Endothelial cell of umbilical vein (primary cell): ENCODE results near the gene DBI.

Experiments used
- CTCF ChIP-seq, 2 donors: IDR thresholded peaks; 1 replicate in 1 of 2; 2 replicates in 1 of 2; pipeline ENCODE4 v1.5.1; 2011; ENCODE audit warnings: low read length in 2 of 2, mild to moderate bottlenecking in 2 of 2, moderate library complexity in 2 of 2, control low read depth in 1 of 2, inconsistent platforms in 1 of 2, low read depth in 1 of 2; ENCODE audit not compliant: insufficient read depth in 1 of 2; ENCODE audit errors: extremely low read depth in 1 of 2
- EZH2 ChIP-seq: IDR thresholded peaks from 2 replicates; pipeline ENCODE4 v1.6.1; 2012; ENCODE audit warnings: borderline replicate concordance, low read depth, mild to moderate bottlenecking, moderate library complexity, low read length, inconsistent platforms; ENCODE audit not compliant: severe bottlenecking
- GATA2 ChIP-seq: IDR thresholded peaks from 2 replicates; pipeline ENCODE4 v1.7.0; 2011; ENCODE audit warnings: low read depth, mild to moderate bottlenecking, moderate library complexity, mixed read lengths, low read length; ENCODE audit not compliant: insufficient read length, insufficient read depth
- JUN ChIP-seq: IDR thresholded peaks from 2 replicates; pipeline ENCODE4 v1.6.1; 2011; ENCODE audit warnings: borderline replicate concordance, low read depth; ENCODE audit not compliant: insufficient read length, insufficient read depth
- MAX ChIP-seq: IDR thresholded peaks from 2 replicates; pipeline ENCODE4 v1.6.1; 2011; ENCODE audit not compliant: insufficient read depth, insufficient read length
- MYC ChIP-seq: IDR thresholded peaks from one replicate; pipeline ENCODE4 v1.6.1; 2011; ENCODE audit warnings: mild to moderate bottlenecking, low read depth, low read length
- POLR2A ChIP-seq: IDR thresholded peaks from 2 replicates; pipeline ENCODE4 v1.6.1; 2012; ENCODE audit warnings: low read depth, mild to moderate bottlenecking, control low read depth, low read length
- POLR2AphosphoS5 ChIP-seq: IDR thresholded peaks from 2 replicates; pipeline ENCODE4 v1.6.1; 2012; ENCODE audit warnings: low read depth, mild to moderate bottlenecking, control low read depth, low read length, moderate library complexity; ENCODE audit not compliant: insufficient read depth

- TF ChIP-seq EZH2: no peak
- TF ChIP-seq CTCF (IDR thresholded peaks at IDR 0.05; ENCODE audit: extremely low read depth in 1 of 2, insufficient read depth in 1 of 2, low read depth in 1 of 2, low read length in 2 of 2): no peak
- no peak for TF ChIP-seq POLR2AphosphoS5
- TF ChIP-seq POLR2A: no peak
- TF ChIP-seq MYC: no peak
- TF ChIP-seq MAX: no peak
- TF ChIP-seq GATA2: no peak
- TF ChIP-seq JUN: no peak
Observed at GRCh38 chr2:119421741-119422140, 55.0 kb downstream of the DBI start.
